GM19455 (cell line): Measurements from ENCODE around the gene LINS1.
"Not testable (repeated sequence)": the region's sequence is repeated elsewhere in the genome, so short reads cannot be mapped to it uniquely, and the experiment has no call there.

Experiments used
- ATAC-seq: cut with Tn5 transposase; IDR thresholded peaks from one replicate; pipeline ENCODE4 v1.9.1; 2021; ENCODE audit not compliant: unreplicated experiment

Gene LINS1

DNA sequence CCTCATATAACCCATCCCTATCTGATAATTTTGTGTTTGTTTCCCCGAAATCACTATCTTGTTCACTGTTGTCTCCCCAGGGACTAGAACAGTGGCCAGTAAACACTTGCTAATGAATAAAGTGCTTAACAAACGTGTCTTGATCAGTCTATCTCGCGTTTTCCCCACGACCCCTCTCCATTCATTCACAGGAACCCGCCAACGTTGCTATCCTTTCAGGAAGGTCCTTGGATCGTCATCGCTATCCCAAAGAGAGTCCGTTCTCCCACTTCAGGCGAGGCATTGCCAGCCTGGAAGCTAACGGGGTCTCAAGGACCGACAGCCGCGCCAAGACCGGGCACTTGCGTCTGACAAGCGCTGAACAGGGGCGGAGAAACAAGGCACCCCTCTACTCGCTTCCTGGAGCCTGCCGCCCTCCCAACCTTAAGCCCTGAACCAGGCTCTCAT lies 344 bp downstream of the LINS1 start:
- ATAC-seq = peak; percentile 19

DNA sequence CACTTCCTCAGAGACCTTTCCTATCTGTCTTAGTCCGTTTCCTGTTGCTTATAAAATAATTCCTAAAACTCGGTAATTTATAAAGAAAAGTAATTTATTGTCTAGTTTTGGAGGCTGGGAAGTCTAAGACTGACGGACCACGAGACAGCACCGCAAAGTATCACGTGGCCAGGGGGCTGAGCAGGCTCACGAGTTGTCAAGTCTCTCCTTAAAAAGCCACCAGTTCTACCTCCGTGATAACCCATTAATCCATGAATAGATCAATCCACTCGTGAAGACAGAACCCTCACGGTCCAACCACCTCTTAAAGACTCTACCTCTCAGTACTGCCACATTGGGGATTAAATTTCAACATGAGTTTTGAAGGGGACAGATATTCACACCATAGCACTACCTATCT lies 821 bp downstream of the LINS1 start:
- ATAC-seq = no peak

DNA sequence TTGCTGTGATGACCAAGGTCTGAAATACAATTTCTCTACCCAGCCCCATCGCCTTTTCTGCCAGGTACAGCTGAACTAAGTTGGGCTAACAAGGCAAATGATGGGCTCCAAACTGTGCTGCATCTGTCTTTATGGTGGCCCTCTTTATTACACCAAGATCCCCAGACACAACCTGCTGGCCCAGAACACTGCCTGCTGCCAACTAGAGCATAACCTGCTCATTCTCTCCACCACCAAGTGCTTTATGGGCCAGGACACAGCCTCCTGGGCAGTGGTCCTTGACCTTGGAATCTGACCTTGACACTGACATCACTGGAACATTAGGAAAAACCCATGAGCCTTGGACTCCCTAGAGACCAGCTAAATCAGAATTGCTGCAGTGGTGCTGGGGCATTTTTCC lies 3.3 kb downstream of the LINS1 start:
- ATAC-seq = no peak

GRCh38 chr15:100597862-100598261 lies 4.1 kb downstream of the LINS1 start:
- no peak for ATAC-seq

DNA sequence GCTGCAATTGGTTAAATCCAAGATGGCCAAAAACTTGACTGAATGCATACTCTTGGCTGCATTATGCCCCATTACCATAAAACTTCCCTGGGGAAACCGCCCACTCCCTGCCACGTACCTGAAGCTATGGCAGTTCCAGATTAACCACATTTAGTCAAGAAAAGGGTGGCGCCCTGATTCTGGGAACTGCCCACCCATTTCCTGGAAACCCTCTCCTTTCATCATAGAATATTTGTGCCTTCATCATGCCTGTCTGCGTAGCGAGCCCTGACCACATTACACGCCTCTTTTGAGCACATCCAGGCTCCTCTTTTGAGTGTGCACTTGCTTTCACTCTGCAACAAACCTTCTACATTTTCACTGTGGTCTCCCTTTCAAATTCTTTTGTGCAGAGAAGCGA lies 5.2 kb downstream of the LINS1 start:
- ATAC-seq = peak; percentile 73

GRCh38 chr15:100595964-100596363 lies 6.0 kb downstream of the LINS1 start:
- no peak for ATAC-seq

DNA sequence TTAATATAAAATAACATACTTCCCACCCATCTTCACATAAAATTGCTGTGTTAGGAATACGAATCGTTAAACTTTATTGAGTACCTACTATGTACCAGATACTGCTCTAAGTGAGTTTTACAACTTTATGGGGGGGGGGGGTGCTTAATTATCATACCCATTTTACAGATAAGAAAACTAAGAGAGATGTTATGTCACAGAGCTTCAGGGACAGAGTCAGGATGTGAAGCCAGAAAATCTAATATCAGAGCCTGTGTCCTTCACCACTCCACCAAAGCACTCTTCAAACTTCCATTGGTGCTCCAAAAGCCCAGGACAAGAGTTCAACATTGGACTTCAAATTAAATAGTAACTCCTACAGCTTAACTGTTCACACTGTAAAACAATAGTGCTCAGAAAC lies 8.6 kb downstream of the LINS1 start:
- no peak for ATAC-seq

GRCh38 chr15:100592898-100593297 lies 9.1 kb downstream of the LINS1 start:
- ATAC-seq = no peak

GRCh38 chr15:100591835-100592234 lies 10.1 kb downstream of the LINS1 start:
- no peak for ATAC-seq

DNA sequence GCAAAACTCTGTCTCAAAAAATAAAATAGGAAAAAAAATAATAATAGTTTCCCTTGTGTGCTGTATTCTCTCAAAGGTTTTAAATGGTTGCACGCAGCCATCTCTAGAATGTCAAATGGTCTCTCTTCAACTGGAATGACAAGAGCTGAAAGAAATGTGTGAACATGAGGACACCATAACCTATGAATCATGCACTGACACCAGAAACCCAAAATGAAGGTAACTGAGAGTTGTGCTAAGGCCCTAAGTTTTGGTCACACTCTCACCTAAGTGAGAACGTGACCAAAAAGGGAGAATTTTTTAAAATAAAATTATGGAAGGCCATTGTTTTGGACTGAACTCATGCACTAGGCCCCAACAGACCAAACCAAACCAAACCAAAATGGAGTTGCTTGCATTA lies 10.8 kb downstream of the LINS1 start:
- not testable (repeated sequence) for ATAC-seq

DNA sequence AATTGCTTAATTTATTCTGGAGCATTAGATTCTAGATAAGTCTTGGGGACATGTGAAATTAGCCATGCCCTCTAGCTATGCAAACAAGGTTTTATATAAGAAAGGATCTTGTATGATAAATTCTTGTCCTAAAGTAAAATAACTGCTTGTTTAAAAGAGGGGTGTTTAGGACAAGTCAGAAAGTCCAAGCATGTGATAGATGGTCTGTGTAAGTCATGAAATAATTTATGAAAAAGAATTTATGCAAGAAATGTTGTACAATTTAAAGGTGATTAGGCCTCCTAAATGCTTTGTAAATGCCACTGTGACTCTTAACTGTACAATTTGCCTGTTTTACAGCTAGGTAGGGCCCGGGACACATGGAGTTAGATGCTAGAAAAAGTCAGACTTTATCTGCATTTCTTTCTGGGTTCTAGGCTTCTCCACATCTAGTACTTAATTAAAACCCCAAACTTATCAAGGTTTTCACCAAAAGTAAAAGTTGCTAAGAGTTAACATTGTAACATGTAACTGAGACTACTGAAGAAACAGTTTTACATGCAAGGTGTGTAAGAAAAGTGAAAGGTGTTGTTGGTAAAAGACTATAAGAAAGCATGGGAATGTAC lies 13.2 kb downstream of the LINS1 start:
- no peak for ATAC-seq

DNA sequence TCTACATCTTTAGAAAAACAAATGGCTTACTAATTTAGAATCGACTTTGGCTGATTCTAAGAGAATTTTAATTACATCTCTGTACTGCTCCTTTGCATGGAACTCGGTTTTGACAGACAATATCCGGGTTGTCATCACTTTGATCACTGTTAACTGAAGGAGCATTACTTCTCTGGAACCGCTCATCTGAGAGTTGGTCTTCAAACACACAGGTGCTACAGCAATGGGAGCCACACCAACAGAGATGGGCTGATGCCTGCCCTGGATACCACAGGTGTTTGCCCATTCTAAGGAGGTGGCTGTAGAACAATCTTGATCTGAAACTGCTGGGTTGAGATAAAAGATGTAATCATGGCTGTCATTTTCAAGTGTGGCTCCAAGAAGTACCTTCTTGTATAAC lies 21.6 kb downstream of the LINS1 start:
- ATAC-seq = no peak

GRCh38 chr15:100573526-100573925 lies 28.5 kb downstream of the LINS1 start:
- no peak for ATAC-seq

GRCh38 chr15:100572362-100572983 lies 29.5 kb downstream of the LINS1 start:
- no peak for ATAC-seq

- ATAC-seq = no peak
Measured at GRCh38 chr15:100571592-100572167, 30.3 kb downstream of the LINS1 start.

GRCh38 chr15:100570735-100571313 lies 31.2 kb downstream of the LINS1 start:
- ATAC-seq = peak; percentile 79

- no peak for ATAC-seq
Measured at GRCh38 chr15:100570275-100570674, 31.7 kb downstream of the LINS1 start.

DNA sequence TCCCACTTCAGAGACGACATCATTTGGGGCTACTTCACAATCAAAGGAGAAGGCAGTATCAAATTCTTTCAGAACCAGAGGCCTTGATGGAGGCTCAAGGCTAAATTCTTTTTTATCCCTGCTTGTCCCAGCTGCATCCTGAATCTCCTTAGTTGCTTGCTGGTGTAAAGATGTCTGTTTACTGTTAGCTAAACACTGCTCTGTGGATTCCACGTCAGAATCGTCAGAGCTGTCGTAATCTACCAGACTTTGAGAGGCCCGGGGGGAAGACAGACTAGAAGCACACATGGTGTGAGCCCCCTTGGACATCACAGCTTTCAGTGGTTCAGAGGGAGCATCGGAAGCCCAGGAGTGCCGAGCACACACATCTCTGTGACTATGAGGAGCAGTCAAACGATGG lies 32.6 kb downstream of the LINS1 start:
- ATAC-seq = no peak

GRCh38 chr15:100566850-100567628 lies 34.9 kb downstream of the LINS1 start:
- ATAC-seq = no peak

DNA sequence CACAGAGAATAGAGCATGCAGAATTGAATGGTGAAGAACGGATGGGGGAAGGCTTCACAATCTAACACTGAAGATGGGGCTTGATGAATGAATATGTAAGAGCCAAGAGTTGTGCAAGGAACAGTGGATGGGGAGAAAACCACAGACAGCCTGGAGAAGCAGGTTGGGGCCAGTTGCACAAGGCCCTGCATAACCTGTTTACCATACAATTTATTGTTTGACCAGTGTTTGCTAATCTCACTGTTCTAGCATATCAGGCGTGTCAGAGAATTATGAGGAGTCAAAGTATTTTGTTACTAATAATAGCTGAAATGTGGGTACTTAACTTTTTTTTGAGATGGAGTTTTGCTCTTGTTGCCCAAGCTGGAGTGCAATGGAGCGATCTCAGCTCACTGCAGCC lies 36.4 kb downstream of the LINS1 start:
- no peak for ATAC-seq

GRCh38 chr15:100560323-100560722 lies 41.7 kb downstream of the LINS1 start:
- no peak for ATAC-seq

DNA sequence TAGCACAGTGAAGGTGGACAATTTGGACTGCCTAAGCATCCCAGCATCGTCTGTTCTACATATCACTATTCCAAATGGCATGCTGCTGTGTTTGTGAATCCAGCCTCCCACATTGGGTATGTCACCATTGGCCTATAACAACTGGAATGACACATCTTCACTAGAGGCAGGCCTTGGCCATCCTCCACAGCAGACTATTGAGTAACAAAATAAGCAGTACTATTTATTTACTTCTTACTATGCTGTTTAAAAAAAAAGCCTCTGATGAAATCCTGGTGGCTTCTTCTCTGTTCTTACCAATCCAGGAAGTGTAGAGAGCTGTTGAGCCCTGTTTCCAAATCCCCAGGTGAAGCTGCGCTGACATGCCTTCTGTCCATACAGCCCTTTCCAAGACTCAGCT lies 42.7 kb downstream of the LINS1 start:
- no peak for ATAC-seq
